Measurements from ENCODE around the gene CTIF.

- TF ChIP-seq CTCF (IDR thresholded peaks at IDR 0.05) (no peak), POLR2A (IDR thresholded peaks at IDR 0.05) (no peak)
Observed at GRCh38 chr18:48613589-48614404, 75.0 kb downstream of the CTIF start.

Measured in heart left ventricle (tissue), 13 donors.